Measurements from ENCODE around the gene ARL6IP5.

DNA sequence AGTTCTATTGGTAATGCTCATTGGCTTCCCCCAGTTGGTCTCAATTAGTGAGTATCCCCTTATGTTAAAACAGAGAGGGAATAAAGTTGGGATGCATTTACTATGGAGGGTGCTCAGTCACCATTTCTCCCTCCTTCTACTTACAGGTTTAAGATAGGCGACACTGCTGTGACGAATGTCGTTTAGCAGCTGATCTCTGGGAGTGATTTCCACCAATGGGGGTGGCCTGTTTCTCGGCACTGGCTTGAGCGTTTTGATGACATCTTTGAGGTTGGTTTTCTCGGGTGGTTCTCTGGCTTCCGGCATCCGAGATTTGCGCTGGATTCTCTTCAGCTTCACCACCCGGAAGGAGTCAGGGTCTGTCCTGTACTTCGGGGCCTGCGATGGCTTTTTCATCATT is 33.8 kb downstream of the ARL6IP5 start:
- no peak for TF ChIP-seq CTCF (IDR thresholded peaks at IDR 0.05 in 2 of 3, conservative IDR thresholded peaks at IDR 0.05 in 1 of 3; ENCODE audit: borderline replicate concordance in 1 of 3, insufficient read depth in 1 of 3, low read depth in 2 of 3, low read length in 2 of 3)
- TF ChIP-seq, protein P1, sequence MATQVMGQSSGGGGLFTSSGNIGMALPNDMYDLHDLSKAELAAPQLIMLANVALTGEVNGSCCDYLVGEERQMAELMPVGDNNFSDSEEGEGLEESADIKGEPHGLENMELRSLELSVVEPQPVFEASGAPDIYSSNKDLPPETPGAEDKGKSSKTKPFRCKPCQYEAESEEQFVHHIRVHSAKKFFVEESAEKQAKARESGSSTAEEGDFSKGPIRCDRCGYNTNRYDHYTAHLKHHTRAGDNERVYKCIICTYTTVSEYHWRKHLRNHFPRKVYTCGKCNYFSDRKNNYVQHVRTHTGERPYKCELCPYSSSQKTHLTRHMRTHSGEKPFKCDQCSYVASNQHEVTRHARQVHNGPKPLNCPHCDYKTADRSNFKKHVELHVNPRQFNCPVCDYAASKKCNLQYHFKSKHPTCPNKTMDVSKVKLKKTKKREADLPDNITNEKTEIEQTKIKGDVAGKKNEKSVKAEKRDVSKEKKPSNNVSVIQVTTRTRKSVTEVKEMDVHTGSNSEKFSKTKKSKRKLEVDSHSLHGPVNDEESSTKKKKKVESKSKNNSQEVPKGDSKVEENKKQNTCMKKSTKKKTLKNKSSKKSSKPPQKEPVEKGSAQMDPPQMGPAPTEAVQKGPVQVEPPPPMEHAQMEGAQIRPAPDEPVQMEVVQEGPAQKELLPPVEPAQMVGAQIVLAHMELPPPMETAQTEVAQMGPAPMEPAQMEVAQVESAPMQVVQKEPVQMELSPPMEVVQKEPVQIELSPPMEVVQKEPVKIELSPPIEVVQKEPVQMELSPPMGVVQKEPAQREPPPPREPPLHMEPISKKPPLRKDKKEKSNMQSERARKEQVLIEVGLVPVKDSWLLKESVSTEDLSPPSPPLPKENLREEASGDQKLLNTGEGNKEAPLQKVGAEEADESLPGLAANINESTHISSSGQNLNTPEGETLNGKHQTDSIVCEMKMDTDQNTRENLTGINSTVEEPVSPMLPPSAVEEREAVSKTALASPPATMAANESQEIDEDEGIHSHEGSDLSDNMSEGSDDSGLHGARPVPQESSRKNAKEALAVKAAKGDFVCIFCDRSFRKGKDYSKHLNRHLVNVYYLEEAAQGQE (IDR thresholded peaks at IDR 0.05; ENCODE audit: low read depth) = no peak
- TF ChIP-seq ZFX (IDR thresholded peaks at IDR 0.05) = no peak
- TF ChIP-seq EZH2 (IDR thresholded peaks at IDR 0.05) = no peak
- no peak for TF ChIP-seq EZH2phosphoT487 (IDR thresholded peaks at IDR 0.05; ENCODE audit: borderline replicate concordance)

Measured in HCT116 (cell line).